Lower lobe of right lung (tissue), 2 donors: Measurements from ENCODE around the gene SLC12A4. TPM values are rescaled to one million over a fixed set of nuclear protein-coding genes. Genes with fewer than 3 reads are reported as not detected.
"Not testable (repeated sequence)": the region's sequence is repeated elsewhere in the genome, so short reads cannot be mapped to it uniquely, and the experiment has no call there.

Experiments used
- ATAC-seq, 2 donors: fragments of 200-7000 bp; cut with Tn5 transposase; one replicate each; pipeline ENCODE4 v1.9.1; 2020 to 2022; ENCODE audit warnings: mild to moderate bottlenecking in 2 of 2, moderate library complexity in 2 of 2
- DNase-seq: peaks from one replicate; pipeline ENCODE4 v3.0.0-alpha.2; 2020
- H3K27ac ChIP-seq: fragments of 200-600 bp; one replicate; pipeline ENCODE4 v1.8.0; 2022
- H3K27me3 ChIP-seq: fragments of 200-600 bp; one replicate; pipeline ENCODE4 v1.8.0; 2022; ENCODE audit warnings: low read depth
- H3K36me3 ChIP-seq: fragments of 200-600 bp; one replicate; pipeline ENCODE4 v1.8.0; 2022; ENCODE audit warnings: mild to moderate bottlenecking
- H3K4me1 ChIP-seq: fragments of 200-600 bp; one replicate; pipeline ENCODE4 v1.8.0; 2022
- H3K4me3 ChIP-seq: fragments of 200-600 bp; one replicate; pipeline ENCODE4 v1.8.0; 2022; ENCODE audit warnings: mild to moderate bottlenecking
- H3K9me3 ChIP-seq: fragments of 200-600 bp; one replicate; pipeline ENCODE4 v1.8.0; 2022
- intact Hi-C: fragments of 100-400 bp; cut with DNase I; formaldehyde crosslinking; loops from one replicate; pipeline ENCODE4 v1.11.0; 2022
- total RNA-seq: library from RNA; stranded (reverse); fragmentation: NEBNext Ultra II Directional; extraction: Animal tissue kit (Norgen Biotek cat#: 25700); gene quantifications from one replicate; pipeline ENCODE4 v1.2.1, GENCODE V29; 2021
- TF ChIP-seq, protein P1 (sequence below): fragments of 200-600 bp; IDR thresholded peaks from one replicate; pipeline ENCODE4 v1.8.0; 2022; ENCODE audit warnings: antibody characterized with exemption, mild to moderate bottlenecking
- donor health status: DM: no; HTN: yes; CAD: no; lungs with severe emphysema.

SLC12A4 gene
- total RNA-seq, 1 donor from 2014 or later = 80.3 TPM

DNA sequence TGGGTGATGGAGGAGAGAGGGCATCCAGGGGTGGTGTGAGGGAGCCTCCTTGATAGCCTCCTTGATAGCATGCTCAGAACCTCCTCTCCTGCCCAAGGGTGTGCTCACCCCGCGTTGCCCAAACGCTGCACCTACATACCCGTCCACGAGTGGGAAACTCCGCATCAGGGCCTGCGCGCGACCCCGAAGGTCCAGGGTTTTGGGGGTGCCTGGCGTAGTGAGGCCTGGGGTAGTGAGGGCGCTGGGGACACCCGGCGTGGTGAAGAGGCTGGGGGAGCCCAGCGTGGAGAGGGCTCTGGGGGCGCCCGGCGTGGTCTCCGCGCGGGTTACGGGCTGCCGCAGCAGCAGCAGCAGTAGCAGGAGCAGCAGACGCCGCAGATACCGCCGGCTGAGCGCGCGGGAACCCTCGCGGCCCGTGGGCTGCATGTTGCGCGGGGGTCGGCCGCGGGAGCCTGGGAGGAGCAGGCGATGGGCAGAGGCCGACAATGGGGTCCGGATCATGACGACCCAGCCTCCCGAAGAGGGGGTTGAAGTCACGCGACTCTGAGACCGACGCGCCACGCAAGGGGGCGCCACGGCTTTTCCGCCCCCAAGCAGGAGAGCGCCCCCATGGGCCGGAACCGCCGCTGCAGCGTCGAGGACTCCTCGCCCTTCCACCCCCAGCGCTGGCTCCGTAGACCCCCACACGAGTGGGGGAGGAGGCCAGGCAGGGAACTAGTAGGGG is 11.7 kb upstream of the SLC12A4 start, which contains the start of gene DPEP3:
Gene DPEP3 (minus strand): TSS at position 545 of the 724 bp plus-strand sequence. CDS start 119 bp downstream, at position 426.
- Histone ChIP-seq H3K9me3 (no peaks in the 10 kb centered on the region), H3K4me3 (no peak within 1 kb of the TSS), H3K36me3 (no peaks in the 10 kb centered on the region), H3K27me3 (peaks cover 6% of the 10 kb centered on the region), H3K27ac (no peak within 1 kb of the TSS), H3K4me1 (peaks cover 18% of the 10 kb centered on the region)
- peak in 1 of 2 donors; percentile 3 for ATAC-seq
- intact Hi-C loops = no loop called here
- DNase-seq = no peak
- TF ChIP-seq, protein P1, sequence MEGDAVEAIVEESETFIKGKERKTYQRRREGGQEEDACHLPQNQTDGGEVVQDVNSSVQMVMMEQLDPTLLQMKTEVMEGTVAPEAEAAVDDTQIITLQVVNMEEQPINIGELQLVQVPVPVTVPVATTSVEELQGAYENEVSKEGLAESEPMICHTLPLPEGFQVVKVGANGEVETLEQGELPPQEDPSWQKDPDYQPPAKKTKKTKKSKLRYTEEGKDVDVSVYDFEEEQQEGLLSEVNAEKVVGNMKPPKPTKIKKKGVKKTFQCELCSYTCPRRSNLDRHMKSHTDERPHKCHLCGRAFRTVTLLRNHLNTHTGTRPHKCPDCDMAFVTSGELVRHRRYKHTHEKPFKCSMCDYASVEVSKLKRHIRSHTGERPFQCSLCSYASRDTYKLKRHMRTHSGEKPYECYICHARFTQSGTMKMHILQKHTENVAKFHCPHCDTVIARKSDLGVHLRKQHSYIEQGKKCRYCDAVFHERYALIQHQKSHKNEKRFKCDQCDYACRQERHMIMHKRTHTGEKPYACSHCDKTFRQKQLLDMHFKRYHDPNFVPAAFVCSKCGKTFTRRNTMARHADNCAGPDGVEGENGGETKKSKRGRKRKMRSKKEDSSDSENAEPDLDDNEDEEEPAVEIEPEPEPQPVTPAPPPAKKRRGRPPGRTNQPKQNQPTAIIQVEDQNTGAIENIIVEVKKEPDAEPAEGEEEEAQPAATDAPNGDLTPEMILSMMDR = peak; percentile 9

DNA sequence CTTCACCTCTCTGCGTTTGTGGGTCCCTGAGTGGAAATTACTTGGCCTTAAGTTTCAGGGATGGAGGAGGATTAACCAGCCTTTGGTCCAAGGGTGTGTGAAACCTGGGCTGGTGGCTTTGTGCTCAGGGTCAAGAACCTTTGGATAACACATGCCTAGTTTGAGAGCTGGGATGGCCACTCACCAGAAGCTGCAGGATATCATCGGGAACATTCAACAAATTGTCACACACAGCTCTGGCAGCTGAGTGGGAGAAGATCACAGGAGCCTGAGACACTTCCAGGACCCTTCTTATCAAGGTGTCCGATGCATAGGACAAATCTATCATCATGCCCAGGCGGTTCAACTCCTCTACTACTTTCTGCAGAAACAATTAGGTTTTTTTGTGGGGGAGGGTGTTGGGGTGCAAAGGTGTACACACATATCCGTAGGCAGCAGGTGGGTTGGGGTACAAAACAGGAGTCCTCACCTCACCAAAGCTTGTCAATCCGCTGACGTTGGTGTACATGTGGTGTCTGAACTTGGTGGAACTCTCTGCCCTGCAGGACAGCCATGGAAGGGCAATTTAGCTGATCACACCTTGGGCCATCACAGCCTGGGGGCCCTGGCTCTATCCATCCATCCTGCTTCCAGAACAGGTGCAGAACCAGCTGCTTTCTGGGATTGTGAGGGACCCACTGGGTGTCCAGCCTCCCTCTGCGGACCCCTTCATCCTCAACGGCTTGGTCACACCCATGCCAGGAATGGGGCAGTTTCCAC is 9.2 kb upstream of the SLC12A4 start:
- Histone ChIP-seq H3K27me3 (peaks cover 6% of the 10 kb centered on the region), H3K27ac (no peak overlapping the region), H3K4me3 (no peak overlapping the region), H3K9me3 (no peaks in the 10 kb centered on the region), H3K4me1 (no peaks in the 10 kb centered on the region), H3K36me3 (no peaks in the 10 kb centered on the region)
- no peak for ATAC-seq
- no peak for DNase-seq
- intact Hi-C loops = no loop called here
- TF ChIP-seq, protein P1 = no peak

DNA sequence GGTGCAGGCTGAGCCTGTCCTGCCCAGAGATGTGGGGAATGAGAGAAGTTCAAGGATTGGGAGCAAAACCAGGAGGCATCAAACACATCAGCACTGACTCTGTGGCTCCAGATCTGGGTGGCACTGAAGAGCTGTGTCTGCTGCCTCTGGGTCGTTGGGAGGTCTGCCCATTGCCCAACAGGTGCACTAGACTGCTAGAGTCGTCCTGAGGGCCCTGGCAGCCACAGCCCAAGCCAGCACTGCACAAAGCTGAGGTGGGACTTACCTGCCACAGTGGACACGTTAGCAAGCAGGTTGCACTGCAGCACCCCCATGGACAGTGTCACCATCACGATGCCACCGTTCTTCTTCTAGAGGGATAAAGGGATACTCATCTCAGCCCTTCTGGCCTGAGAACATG is 8.6 kb upstream of the SLC12A4 start:
- H3K4me1 ChIP-seq = no peaks in the 10 kb centered on the region
- H3K9me3 ChIP-seq = no peaks in the 10 kb centered on the region
- ATAC-seq (peak in 1 of 2 donors; percentile 6), DNase-seq (no peak)
- H3K27me3 ChIP-seq = peaks cover 6% of the 10 kb centered on the region
- H3K27ac ChIP-seq = no peak overlapping the region
- H3K4me3 ChIP-seq = no peak overlapping the region
- H3K36me3 ChIP-seq = no peaks in the 10 kb centered on the region
- intact Hi-C loops = no loop called here
- TF ChIP-seq, protein P1 = no peak

DNA sequence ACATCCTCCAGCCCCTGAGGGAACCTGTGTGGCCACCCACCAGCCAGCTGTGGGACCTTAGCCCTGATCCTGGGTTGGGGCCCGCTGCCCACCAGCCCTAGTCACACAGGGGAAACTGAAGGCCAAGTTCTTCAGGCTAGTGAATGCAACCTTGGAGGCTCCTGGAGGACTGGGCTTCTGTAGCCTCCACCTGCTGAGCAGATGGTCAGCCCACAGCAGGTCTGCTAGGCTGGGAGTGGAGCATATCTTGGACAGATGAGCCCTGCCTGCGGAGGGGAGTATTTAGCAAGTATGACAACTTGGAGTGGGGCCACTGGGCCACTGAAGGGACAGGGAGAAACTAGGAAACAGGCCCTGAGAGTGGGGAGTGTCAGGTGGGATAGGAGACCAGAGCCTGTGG is 7.8 kb upstream of the SLC12A4 start:
- Histone ChIP-seq H3K4me1 (no peaks in the 10 kb centered on the region), H3K9me3 (no peaks in the 10 kb centered on the region), H3K36me3 (no peaks in the 10 kb centered on the region), H3K27ac (no peak overlapping the region), H3K4me3 (no peak overlapping the region), H3K27me3 (peaks cover 6% of the 10 kb centered on the region)
- intact Hi-C loops = no loop called here
- no peak for DNase-seq
- ATAC-seq = no peak
- TF ChIP-seq, protein P1 = no peak

DNA sequence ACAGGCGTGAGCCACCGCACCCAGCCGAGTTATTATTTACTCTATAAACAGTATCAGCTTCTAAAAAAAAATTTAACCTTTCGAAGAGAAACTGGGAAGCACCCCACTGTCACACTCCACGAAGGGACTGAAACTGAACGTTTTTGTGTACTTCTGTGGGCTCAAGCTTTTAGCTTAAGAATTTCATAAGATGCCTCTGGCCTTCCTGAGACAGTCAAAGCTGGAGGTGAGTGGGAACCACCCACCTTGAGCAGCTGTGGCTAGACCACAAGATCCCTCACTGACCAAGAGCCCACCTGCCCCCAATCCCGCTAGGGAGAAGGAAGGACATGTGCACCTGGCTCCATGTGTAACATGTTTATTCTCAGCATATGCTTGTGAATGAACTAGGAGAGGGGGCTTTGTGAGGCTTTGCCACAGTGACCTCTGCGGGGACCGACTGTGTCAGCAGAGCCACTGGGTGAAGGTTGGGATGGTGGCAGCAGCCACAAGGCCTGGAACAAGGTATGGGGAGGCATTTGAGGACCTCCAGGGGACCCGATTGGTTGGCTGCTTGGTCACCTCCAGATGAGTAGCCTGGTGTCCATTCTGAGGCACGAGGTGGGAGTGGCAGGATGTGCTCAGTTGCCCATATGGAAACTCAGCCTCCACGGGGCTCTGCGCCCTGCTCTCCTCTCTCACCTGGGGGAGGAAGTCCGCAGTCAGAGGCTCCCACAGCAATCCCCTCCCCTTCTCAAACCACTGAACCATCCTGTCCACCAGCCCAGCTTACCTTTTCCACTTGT is 7.1 kb upstream of the SLC12A4 start:
- Histone ChIP-seq H3K4me3 (no peak overlapping the region), H3K9me3 (no peaks in the 10 kb centered on the region), H3K4me1 (no peaks in the 10 kb centered on the region), H3K27me3 (peaks cover 6% of the 10 kb centered on the region), H3K36me3 (no peaks in the 10 kb centered on the region), H3K27ac (no peak overlapping the region)
- ATAC-seq = no peak
- intact Hi-C loops = no loop called here
- no peak for DNase-seq
- TF ChIP-seq, protein P1 = no peak

DNA sequence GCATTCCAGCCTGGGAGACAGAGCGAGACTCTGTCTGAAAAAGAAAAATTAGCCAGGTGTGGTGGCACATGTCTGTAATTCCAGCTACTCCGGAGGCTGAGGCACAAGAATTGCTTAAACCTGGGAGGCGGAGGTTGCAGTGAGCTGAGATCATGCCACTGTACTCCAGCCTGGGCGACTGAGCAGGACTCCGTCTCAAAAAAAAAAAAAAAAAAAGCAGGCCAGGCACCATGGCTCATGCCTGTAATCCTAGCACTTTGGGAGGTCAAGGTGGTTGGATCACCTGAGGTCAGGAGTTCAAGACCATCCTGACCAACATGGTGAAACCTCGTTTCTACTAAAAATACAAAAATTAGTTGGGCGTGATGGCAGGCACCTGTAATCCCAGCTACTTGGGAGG is 3.8 kb upstream of the SLC12A4 start:
- H3K27me3 ChIP-seq, ATAC-seq, H3K36me3 ChIP-seq, intact Hi-C loops, DNase-seq, H3K27ac ChIP-seq, H3K4me3 ChIP-seq, H3K9me3 ChIP-seq: not testable (repeated sequence)
- H3K4me1 ChIP-seq = peaks cover 14% of the 10 kb centered on the region
